GM18520 (cell line): Measurements from ENCODE around the gene ATP8A1.
"Not testable (repeated sequence)": the region's sequence is repeated elsewhere in the genome, so short reads cannot be mapped to it uniquely, and the experiment has no call there.

ENCODE experiments used
- ATAC-seq: cut with Tn5 transposase; IDR thresholded peaks from one replicate; pipeline ENCODE4 v1.9.1; 2021; ENCODE audit not compliant: unreplicated experiment

Gene ATP8A1

GRCh38 chr4:42377497-42377896, 279.4 kb downstream of the ATP8A1 start:
- ATAC-seq, result no peak

GRCh38 chr4:42372303-42372702, 284.6 kb downstream of the ATP8A1 start:
- ATAC-seq, result not testable (repeated sequence)

GRCh38 chr4:42371305-42372252, 285.3 kb downstream of the ATP8A1 start:
- no peak for ATAC-seq

- ATAC-seq, result no peak
These were observed 287.4 kb downstream of the ATP8A1 start for GRCh38 chr4:42369489-42369888.

GRCh38 chr4:42366959-42367358, 289.9 kb downstream of the ATP8A1 start:
- no peak for ATAC-seq

- no peak for ATAC-seq
These were observed 292.4 kb downstream of the ATP8A1 start for GRCh38 chr4:42364266-42365053.

- ATAC-seq, result no peak
These were observed 293.3 kb downstream of the ATP8A1 start for GRCh38 chr4:42363614-42364013.

GRCh38 chr4:42362591-42362990, 294.3 kb downstream of the ATP8A1 start:
- no peak for ATAC-seq

GRCh38 chr4:42361456-42361855, 295.4 kb downstream of the ATP8A1 start:
- no peak for ATAC-seq

GRCh38 chr4:42360256-42360669, 296.6 kb downstream of the ATP8A1 start:
- ATAC-seq, result no peak

- no peak for ATAC-seq
These were observed 297.2 kb downstream of the ATP8A1 start for GRCh38 chr4:42359711-42360110.
